Peyer's patch (tissue), 4 donors: Measurements from ENCODE around the gene NSG1.

Experiments used
- POLR2A ChIP-seq, 2 donors: fragments of 450-650 bp; IDR thresholded peaks; one replicate each; pipeline ENCODE4 v1.5.1; 2017; ENCODE audit warnings: antibody characterized with exemption in 2 of 2, mild to moderate bottlenecking in 2 of 2, moderate library complexity in 2 of 2
- TF ChIP-seq, protein P1 (sequence below), 6 experiments: fragments of 450-650 bp in 4 of 6; fragments of 200-600 bp in 2 of 6; sonication (generic) in 1 of 6; IDR thresholded peaks; one replicate each; pipeline ENCODE4 v1.5.1; 2017 to 2019; ENCODE audit warnings: antibody characterized with exemption in 6 of 6, mild to moderate bottlenecking in 3 of 6, moderate library complexity in 1 of 6

DNA sequence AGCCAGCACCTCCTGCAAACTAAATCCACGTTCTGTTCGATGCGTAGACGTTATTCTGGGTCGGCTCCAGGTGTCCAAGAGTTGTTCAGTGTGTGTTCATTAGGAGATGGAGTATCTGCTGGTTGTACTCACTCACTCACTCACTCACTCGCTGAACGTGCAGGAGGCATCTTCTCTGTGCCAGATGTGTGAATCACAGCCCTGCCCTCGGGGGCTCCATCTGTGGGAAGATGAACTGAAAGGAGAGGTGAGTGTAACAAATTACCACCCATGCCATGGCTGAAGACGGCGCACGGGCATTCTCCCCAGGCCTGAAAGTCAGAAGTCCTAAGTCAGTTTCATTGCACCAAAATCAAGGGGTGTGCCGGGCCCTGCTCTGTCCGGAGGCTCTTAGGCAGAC is 16.1 kb downstream of the NSG1 start:
- TF ChIP-seq, protein P1, sequence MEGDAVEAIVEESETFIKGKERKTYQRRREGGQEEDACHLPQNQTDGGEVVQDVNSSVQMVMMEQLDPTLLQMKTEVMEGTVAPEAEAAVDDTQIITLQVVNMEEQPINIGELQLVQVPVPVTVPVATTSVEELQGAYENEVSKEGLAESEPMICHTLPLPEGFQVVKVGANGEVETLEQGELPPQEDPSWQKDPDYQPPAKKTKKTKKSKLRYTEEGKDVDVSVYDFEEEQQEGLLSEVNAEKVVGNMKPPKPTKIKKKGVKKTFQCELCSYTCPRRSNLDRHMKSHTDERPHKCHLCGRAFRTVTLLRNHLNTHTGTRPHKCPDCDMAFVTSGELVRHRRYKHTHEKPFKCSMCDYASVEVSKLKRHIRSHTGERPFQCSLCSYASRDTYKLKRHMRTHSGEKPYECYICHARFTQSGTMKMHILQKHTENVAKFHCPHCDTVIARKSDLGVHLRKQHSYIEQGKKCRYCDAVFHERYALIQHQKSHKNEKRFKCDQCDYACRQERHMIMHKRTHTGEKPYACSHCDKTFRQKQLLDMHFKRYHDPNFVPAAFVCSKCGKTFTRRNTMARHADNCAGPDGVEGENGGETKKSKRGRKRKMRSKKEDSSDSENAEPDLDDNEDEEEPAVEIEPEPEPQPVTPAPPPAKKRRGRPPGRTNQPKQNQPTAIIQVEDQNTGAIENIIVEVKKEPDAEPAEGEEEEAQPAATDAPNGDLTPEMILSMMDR (IDR thresholded peaks at IDR 0.05) = no peak
- no peak for TF ChIP-seq POLR2A (IDR thresholded peaks at IDR 0.05)
